ENCODE measurements around the gene PHAF1. TPM values are rescaled to one million over a fixed set of nuclear protein-coding genes. Genes with fewer than 3 reads are reported as not detected.

PHAF1 gene
- polyA plus RNA-seq, 4 donors: 21.1 to 24.2 (median 22.5) TPM

DNA sequence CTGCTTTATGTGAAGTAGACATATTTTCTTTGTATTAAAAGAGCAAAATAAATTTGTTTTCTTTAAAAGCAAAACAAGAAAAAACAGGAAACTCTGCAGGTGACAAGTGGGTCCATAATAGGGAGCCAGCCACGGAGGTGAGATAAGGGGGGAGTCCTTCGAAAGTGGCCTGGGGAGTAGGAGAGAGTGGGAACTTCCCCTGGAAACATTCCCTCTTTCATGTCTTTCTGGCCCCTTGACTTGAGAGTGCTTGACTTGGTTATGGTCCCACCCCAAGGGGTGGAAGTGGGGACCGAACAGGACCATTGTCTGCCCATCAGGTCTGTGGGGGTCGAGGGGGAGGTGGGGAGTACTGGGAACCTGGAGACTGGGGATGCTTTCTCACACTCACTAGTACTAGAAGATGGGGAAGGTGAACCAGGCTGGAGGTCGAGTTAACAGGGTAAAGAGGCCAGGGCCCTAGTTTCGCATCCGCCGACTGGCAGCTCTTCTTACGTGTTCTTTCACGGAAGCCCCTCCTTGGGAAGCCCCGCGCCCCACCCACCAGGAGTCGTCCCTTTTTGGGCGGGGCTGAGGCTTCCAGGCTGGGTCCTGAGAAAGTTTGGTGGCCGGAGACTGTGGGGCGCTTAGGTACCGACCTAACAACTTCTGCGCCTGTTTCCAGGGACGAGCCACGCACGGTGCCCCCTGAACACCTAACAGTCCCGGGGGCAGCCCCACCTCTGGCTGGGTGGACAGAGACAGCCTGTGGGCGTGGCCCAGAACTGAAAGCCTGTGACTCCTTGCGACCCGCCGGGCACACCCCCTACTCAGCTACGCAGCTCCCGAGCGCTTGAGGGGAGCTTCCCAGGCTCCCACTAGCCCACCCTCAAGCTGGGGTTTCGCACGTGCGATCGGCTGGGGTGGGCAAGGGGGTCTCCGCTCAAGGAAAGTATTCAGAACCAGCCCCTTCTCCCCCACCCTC is 49.2 kb downstream of the PHAF1 start:
- no peak for DNase-seq (ENCODE audit: low read depth in 4 of 4, low spot score in 3 of 4)

GRCh38 chr16:67161595-67162058 is 51.9 kb downstream of the PHAF1 start:
- no peak for DNase-seq (ENCODE audit: low read depth in 4 of 4, low spot score in 3 of 4)

GRCh38 chr16:67162506-67163163 is 52.9 kb downstream of the PHAF1 start:
- DNase-seq (ENCODE audit: low read depth in 4 of 4, low spot score in 3 of 4): no peak

- no peak for DNase-seq (ENCODE audit: low read depth in 4 of 4, low spot score in 3 of 4)
Observed at GRCh38 chr16:67163164-67163998, 53.6 kb downstream of the PHAF1 start.

DNA sequence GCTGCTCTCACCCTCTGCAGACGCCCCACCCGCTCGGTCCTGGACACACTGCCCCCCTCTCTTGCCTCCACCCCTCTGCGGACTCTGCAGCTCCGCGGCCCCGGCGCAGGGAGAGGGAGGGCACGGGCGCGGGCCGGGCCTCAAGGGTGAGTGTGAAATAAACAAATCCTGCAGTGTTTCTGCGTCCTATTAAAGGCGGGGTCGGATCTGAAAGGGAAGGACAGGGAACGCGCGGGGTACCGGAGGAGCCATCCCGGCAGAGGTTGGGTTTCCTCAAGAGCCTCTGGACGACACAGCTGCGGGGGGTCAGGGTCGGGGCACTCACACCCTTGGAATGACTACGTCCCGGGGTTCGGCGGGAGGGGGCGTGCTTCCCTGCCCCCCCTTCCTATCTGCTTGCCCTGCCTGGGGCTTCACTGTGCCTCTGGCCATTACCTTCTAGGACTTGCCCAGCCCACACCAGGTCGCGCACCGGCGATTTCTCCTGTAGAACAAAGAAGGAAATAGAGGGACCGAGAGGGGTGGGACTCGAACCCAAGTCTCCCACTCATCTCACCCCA is 54.3 kb downstream of the PHAF1 start:
- no peak for DNase-seq (ENCODE audit: low read depth in 4 of 4, low spot score in 3 of 4)

DNA sequence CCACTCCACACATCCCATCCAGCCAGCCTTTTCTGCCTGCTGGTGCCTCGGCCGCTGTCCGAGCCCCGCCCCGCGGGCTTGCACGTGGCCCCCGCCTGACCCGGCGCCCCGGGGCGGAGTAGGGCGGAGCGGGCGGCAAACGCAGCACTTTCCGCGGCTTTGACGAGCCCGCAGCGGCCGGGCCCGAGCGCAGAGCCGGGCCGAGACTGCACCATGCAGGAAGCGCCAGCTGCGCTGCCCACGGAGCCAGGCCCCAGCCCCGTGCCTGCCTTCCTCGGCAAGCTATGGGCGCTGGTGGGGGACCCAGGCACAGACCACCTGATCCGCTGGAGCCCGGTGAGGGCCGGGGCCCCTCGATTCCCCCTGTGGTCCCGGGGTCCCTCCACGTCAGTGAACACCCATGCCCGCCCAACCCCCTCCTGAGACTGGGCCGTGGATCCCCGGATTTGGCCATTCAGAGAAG is 54.9 kb downstream of the PHAF1 start, which contains the start of gene HSF4:
HSF4 (plus strand) TSS at position 147 of the 463 bp plus-strand sequence; CDS start at position 214, 67 bp downstream.
- DNase-seq (ENCODE audit: low read depth in 4 of 4, low spot score in 3 of 4): no peak

DNA sequence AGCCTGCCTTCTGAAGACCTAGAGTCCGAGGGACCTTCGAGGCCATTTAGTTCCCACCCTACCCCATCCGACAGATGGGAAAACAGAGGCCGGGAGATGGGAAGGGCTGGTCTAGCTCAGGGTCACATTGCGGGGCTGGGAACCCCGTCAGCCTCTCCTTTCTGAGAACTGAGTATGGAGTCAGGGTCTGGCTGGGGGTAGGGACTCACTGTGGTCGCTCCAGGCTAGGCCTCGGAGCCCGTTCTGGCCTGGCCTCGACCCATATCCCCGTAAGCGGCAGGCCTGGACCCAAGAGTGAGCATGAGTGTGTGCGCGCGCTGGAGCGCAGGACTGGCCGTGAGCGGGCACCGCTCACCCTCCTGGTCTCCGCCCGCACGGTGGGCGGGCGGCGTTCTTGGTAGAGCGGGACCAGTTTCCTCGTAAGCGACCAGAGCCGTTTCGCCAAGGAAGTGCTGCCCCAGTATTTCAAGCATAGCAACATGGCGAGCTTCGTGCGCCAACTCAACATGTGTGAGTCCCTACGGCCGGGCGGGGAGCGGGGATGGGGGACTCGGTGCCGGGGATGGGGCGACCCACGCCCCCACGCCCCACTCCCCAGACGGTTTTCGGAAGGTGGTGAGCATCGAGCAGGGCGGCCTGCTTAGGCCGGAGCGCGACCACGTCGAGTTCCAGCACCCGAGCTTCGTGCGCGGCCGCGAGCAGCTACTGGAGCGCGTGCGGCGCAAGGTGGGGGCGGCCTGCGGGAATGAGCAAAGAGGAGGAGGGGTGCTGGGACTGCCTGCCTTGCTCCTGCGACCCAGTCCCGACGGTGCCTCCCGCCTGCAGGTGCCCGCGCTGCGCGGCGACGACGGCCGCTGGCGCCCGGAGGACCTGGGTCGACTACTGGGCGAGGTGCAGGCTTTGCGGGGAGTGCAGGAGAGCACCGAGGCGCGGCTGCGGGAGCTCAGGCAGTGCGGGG is 55.7 kb downstream of the PHAF1 start:
- no peak for DNase-seq (ENCODE audit: low read depth in 4 of 4, low spot score in 3 of 4)

- DNase-seq (ENCODE audit: low read depth in 4 of 4, low spot score in 3 of 4): no peak
Observed at GRCh38 chr16:67166110-67166547, 56.4 kb downstream of the PHAF1 start.

GRCh38 chr16:67166598-67167168 is 56.9 kb downstream of the PHAF1 start:
- no peak for DNase-seq (ENCODE audit: low read depth in 4 of 4, low spot score in 3 of 4)

DNA sequence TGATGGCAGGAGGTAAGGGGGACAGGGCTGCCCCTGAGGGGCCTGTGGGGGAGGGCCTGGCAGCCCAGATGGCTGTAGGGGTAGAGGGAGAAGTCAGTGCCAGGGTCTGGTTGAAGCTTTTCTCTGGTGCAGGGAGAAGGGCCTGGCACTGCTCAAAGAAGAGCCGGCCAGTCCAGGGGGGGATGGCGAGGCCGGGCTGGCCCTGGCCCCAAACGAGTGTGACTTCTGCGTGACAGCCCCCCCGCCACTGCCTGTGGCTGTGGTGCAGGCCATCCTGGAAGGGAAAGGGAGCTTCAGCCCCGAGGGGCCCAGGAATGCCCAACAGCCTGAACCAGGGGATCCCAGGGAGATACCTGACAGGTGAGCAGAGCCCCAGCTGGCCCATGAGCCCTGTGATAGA is 57.8 kb downstream of the PHAF1 start:
- DNase-seq (ENCODE audit: low read depth in 4 of 4, low spot score in 3 of 4): no peak

GRCh38 chr16:67169011-67169451 is 59.3 kb downstream of the PHAF1 start:
- DNase-seq (ENCODE audit: low read depth in 4 of 4, low spot score in 3 of 4): no peak

DNA sequence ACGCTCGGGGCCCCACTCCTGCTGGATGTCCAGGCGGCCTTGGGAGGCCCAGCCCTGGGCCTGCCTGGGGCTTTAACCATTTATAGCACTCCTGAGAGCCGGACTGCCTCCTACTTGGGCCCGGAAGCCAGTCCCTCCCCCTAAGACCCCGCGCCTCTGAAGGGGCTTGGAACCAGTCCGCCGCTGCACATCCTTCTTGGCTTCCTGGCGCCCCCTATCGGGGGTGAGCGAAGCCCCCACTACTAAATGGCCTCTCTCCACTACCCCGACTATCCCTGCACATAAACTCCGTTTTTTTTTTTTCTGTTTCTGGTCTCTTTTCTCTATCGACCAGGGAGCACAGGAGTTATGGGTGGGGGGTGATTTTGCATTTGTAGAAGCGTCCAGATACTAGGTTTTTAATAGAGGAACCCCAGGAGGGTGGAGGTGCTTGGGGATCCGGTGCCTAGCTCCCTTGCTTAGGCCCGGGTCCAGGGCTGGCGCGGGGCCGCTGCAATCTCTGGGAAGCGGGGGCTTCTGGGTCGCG is 60.0 kb downstream of the PHAF1 start:
- DNase-seq (ENCODE audit: low read depth in 4 of 4, low spot score in 3 of 4): no peak

GRCh38 chr16:67170168-67170948 is 60.6 kb downstream of the PHAF1 start, which contains the start of gene NOL3:
NOL3 (plus strand) TSS chr16:67170538.
- no peak for DNase-seq (ENCODE audit: low read depth in 4 of 4, low spot score in 3 of 4)

DNA sequence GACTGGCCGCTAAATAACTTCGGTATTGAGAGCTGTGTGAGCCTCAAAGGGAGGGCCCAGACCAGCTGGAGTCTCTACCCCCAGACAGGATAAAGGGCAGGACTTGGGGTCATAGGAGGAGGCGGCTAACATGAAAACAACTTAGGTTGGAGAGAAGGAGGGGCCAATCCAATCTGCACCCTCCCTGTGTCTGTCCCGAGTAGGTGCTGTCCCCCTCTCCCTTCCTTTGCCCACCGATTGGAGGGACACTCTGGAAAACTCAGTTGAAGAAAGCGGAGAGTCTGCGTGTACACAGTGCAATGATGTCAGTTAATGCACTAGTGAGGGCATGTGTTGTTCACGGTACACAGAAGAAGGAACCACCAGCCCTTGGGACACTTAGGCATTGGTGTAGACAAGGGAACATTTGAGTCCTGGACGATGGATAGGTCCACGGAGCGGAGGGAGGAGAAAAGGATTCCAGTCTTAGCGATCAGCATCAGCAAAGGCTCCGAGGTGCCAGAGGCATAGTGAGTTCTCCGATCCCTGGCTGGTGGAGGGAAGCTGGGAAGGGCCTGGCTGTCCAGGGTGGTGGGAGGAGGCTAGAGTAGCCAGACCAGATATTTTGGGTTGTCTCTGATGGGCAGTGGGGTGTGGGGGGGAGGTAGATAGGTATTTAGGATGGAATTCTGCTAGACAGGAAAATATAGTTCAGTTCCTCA is 61.4 kb downstream of the PHAF1 start:
- DNase-seq (ENCODE audit: low read depth in 4 of 4, low spot score in 3 of 4): no peak

GRCh38 chr16:67173323-67173722 is 63.6 kb downstream of the PHAF1 start:
- DNase-seq (ENCODE audit: low read depth in 4 of 4, low spot score in 3 of 4): no peak

DNA sequence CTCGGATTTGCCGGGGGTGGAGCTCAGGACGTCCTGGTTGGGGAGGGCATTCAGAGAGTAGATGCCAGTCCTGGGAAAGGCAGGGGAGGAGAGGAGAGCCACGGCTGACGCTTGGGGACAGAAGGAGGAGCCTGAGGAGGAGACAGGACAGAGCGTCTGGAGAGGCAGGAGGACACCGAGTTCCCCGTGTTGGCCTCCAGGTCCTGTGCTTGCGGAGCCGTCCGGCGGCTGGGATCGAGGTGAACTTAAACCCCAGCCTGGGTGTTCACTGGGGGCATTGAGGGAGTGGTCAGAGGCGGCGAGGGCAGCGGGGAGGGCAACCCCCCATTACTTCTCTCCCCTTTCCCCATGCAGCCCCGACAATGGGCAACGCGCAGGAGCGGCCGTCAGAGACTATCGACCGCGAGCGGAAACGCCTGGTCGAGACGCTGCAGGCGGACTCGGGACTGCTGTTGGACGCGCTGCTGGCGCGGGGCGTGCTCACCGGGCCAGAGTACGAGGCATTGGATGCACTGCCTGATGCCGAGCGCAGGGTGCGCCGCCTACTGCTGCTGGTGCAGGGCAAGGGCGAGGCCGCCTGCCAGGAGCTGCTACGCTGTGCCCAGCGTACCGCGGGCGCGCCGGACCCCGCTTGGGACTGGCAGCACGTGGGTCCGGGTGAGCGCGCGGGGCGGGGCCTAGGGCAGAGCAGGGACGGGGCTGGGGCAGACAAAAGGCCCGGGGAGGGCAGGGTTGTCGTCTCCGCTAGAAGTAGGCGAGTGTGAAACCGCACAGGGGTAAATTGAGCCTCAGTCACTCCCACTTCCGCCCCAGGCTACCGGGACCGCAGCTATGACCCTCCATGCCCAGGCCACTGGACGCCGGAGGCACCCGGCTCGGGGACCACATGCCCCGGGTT is 64.3 kb downstream of the PHAF1 start:
- DNase-seq (ENCODE audit: low read depth in 4 of 4, low spot score in 3 of 4): no peak

Data from right renal pelvis (tissue), 4 donors.